HEK293 (cell line): Measurements from ENCODE around the gene SCN3A.

ENCODE experiments used
- CTCF ChIA-PET: fragments of 350-600 bp; formaldehyde crosslinking; extraction: SDS; loops from one replicate; lab custom pipeline; 2021; ENCODE audit warnings: antibody characterized with exemption; lab: Yijun Ruan, JAX
- POLR2A ChIA-PET: fragments of 300-600 bp; formaldehyde crosslinking; extraction: SDS; loops from one replicate; lab custom pipeline; 2020; ENCODE audit warnings: antibody characterized with exemption, inconsistent platforms; lab: Yijun Ruan, JAX
- H3K27ac ChIP-seq: fragments of 200-500 bp; sonication (Bioruptor generic); 2 replicates; pipeline ENCODE4 v1.5.1; 2014; ENCODE audit warnings: low read depth, low read length, control low read depth, inconsistent platforms; ENCODE audit errors: extremely low read depth
- H3K36me3 ChIP-seq, 2 experiments: fragments of 200-500 bp in 1 of 2; sonication (Bioruptor generic) in 1 of 2; 1 replicate in 1 of 2; 2 replicates in 1 of 2; pipeline ENCODE4 v1.5.1; 2014 to 2017; ENCODE audit warnings: inconsistent platforms in 2 of 2, low read length in 2 of 2; ENCODE audit not compliant: control insufficient read depth in 2 of 2, insufficient read depth in 1 of 2
- H3K4me1 ChIP-seq: fragments of 200-500 bp; sonication (Bioruptor generic); 2 replicates; pipeline ENCODE4 v1.5.1; 2014; ENCODE audit warnings: mild to moderate bottlenecking, low read length, inconsistent platforms; ENCODE audit not compliant: control insufficient read depth, insufficient read depth
- H3K4me3 ChIP-seq: 2 replicates; pipeline ENCODE4 v1.5.1; 2011; ENCODE audit warnings: low read depth, mild to moderate bottlenecking, control low read depth, low read length, moderate library complexity
- H3K9me3 ChIP-seq: fragments of 200-500 bp; sonication (Bioruptor generic); 2 replicates; pipeline ENCODE4 v1.5.1; 2014; ENCODE audit warnings: low read depth, low read length, inconsistent platforms; ENCODE audit not compliant: control insufficient read depth, insufficient read depth
- CTCF ChIP-seq: fragments of 450-650 bp; formaldehyde crosslinking; IDR thresholded peaks from 2 replicates; pipeline ENCODE4 v1.5.1; 2016; ENCODE audit warnings: missing biosample characterization, missing genetic modification characterization
- KLF10 ChIP-seq: fragments of 450-650 bp; IDR thresholded peaks from 2 replicates; pipeline ENCODE4 v1.5.1; 2018; ENCODE audit warnings: missing biosample characterization, mild to moderate bottlenecking, missing genetic modification characterization
- MEIS1 ChIP-seq: sonication (generic); formaldehyde crosslinking; IDR thresholded peaks from 2 replicates; pipeline ENCODE4 v1.8.1; 2022; ENCODE audit warnings: missing genetic modification reagents, mild to moderate bottlenecking, borderline replicate concordance
- PBX3 ChIP-seq: sonication (generic); formaldehyde crosslinking; IDR thresholded peaks from 2 replicates; pipeline ENCODE4 v1.8.1; 2022; ENCODE audit warnings: mild to moderate bottlenecking, moderate library complexity, missing genetic modification reagents
- YY1 ChIP-seq: fragments of 450-650 bp; formaldehyde crosslinking; IDR thresholded peaks from 2 replicates; pipeline ENCODE4 v1.5.1; 2018; ENCODE audit warnings: missing biosample characterization, missing genetic modification characterization
- YY2 ChIP-seq: fragments of 450-650 bp; formaldehyde crosslinking; IDR thresholded peaks from 2 replicates; pipeline ENCODE4 v1.5.1; 2016; ENCODE audit warnings: missing biosample characterization, missing genetic modification characterization
- ZBTB1 ChIP-seq: fragments of 450-650 bp; formaldehyde crosslinking; IDR thresholded peaks from 2 replicates; pipeline ENCODE4 v1.5.1; 2016; ENCODE audit warnings: missing biosample characterization, missing genetic modification characterization
- ZBTB49 ChIP-seq: fragments of 450-650 bp; formaldehyde crosslinking; IDR thresholded peaks from 2 replicates; pipeline ENCODE4 v1.5.1; 2016; ENCODE audit warnings: missing biosample characterization, missing genetic modification characterization, low read depth
- ZFHX2 ChIP-seq: fragments of 450-650 bp; formaldehyde crosslinking; conservative IDR thresholded peaks from 2 replicates; pipeline ENCODE4 v1.5.1; 2016; ENCODE audit warnings: missing biosample characterization, missing genetic modification characterization
- ZNF114 ChIP-seq: fragments of 450-650 bp; formaldehyde crosslinking; IDR thresholded peaks from 2 replicates; pipeline ENCODE4 v1.5.0; 2017; ENCODE audit warnings: missing biosample characterization, missing genetic modification characterization
- ZNF121 ChIP-seq: fragments of 450-650 bp; formaldehyde crosslinking; IDR thresholded peaks from 2 replicates; pipeline ENCODE4 v1.5.1; 2016; ENCODE audit warnings: missing biosample characterization, missing genetic modification characterization
- ZNF138 ChIP-seq: fragments of 450-650 bp; formaldehyde crosslinking; IDR thresholded peaks from 2 replicates; pipeline ENCODE4 v1.5.1; 2016; ENCODE audit warnings: missing biosample characterization, missing genetic modification characterization, borderline replicate concordance
- ZNF155 ChIP-seq: fragments of 450-650 bp; formaldehyde crosslinking; IDR thresholded peaks from 2 replicates; pipeline ENCODE4 v1.5.1; 2016; ENCODE audit warnings: missing biosample characterization, missing genetic modification characterization
- ZNF266 ChIP-seq: fragments of 450-650 bp; formaldehyde crosslinking; IDR thresholded peaks from 2 replicates; pipeline ENCODE4 v1.5.1; 2016; ENCODE audit warnings: missing biosample characterization, missing genetic modification characterization, low read depth
- ZNF341 ChIP-seq: fragments of 450-650 bp; formaldehyde crosslinking; IDR thresholded peaks from 2 replicates; pipeline ENCODE4; 2016; ENCODE audit warnings: low read depth, missing biosample characterization, missing genetic modification characterization
- ZNF366 ChIP-seq: fragments of 450-650 bp; formaldehyde crosslinking; conservative IDR thresholded peaks from 2 replicates; pipeline ENCODE4 v1.5.1; 2016; ENCODE audit warnings: missing biosample characterization, missing genetic modification characterization
- ZNF544 ChIP-seq: fragments of 450-650 bp; formaldehyde crosslinking; IDR thresholded peaks from 2 replicates; pipeline ENCODE4 v1.5.0; 2017; ENCODE audit warnings: missing biosample characterization, missing genetic modification characterization
- ZNF549 ChIP-seq: fragments of 450-650 bp; IDR thresholded peaks from 2 replicates; pipeline ENCODE4 v1.5.1; 2018; ENCODE audit warnings: missing biosample characterization, missing genetic modification characterization, mild to moderate bottlenecking, inconsistent platforms, moderate library complexity
- ZNF610 ChIP-seq: fragments of 450-650 bp; formaldehyde crosslinking; IDR thresholded peaks from 2 replicates; pipeline ENCODE4 v1.5.1; 2016; ENCODE audit warnings: missing biosample characterization, missing genetic modification characterization, borderline replicate concordance
- ZNF791 ChIP-seq: fragments of 450-650 bp; formaldehyde crosslinking; IDR thresholded peaks from 2 replicates; pipeline ENCODE4 v1.5.1; 2016; ENCODE audit warnings: missing biosample characterization, missing genetic modification characterization
- ZNF830 ChIP-seq: fragments of 450-650 bp; IDR thresholded peaks from 2 replicates; pipeline ENCODE4 v1.5.0; 2018; ENCODE audit warnings: missing biosample characterization, missing genetic modification characterization, low read depth, mild to moderate bottlenecking, moderate library complexity

SCN3A gene

GRCh38 chr2:165113414-165113813 lies 90.4 kb downstream of the SCN3A start:
- no peaks in the 10 kb centered on the region for H3K36me3 ChIP-seq
- no peak for TF ChIP-seq MEIS1 (CRISPR knock-in tag)
- no peak for TF ChIP-seq ZNF791 (tag by site-specific recombination)
- TF ChIP-seq ZNF121 (tag by site-specific recombination): no peak
- TF ChIP-seq ZNF266 (tag by site-specific recombination): no peak
- TF ChIP-seq ZFHX2 (tag by site-specific recombination): no peak
- TF ChIP-seq ZNF549: no peak
- no peak for TF ChIP-seq ZNF610
- no peak for TF ChIP-seq YY1 (tag by site-specific recombination)
- TF ChIP-seq ZBTB49 (tag by site-specific recombination): no peak
- no peak for TF ChIP-seq KLF10 (tag by site-specific recombination)
- TF ChIP-seq ZNF114: no peak
- ChIA-PET CTCF (interaction anchor here (0.9 to 2.1 kb wide), 3 partner anchors 90 to 127 kb away, joined by 3 to 9 read pairs (median 4); partner anchors contain the start of gene SCN3A), POLR2A (no interaction called here)
- no peak overlapping the region for H3K4me3 ChIP-seq
- H3K27ac ChIP-seq: no peak overlapping the region
- peaks cover 5% of the 10 kb centered on the region; the same call in 1 of the 2 replicates for H3K4me1 ChIP-seq
- H3K9me3 ChIP-seq: no peaks in the 10 kb centered on the region

- H3K4me3 ChIP-seq: no peak overlapping the region
- H3K4me1 ChIP-seq: peaks cover 5% of the 10 kb centered on the region; the same call in 1 of the 2 replicates
- no peak overlapping the region for H3K27ac ChIP-seq
- no peak for TF ChIP-seq CTCF
- no peak for TF ChIP-seq ZNF121 (tag by site-specific recombination)
- TF ChIP-seq ZNF341: no peak
- TF ChIP-seq ZNF830 (tag by site-specific recombination): no peak
- no peak for TF ChIP-seq ZNF114
- TF ChIP-seq KLF10 (tag by site-specific recombination): no peak
- no peak for TF ChIP-seq ZNF155 (tag by site-specific recombination)
- TF ChIP-seq ZBTB1: no peak
- no peak for TF ChIP-seq YY2 (tag by site-specific recombination)
- TF ChIP-seq ZNF366: no peak
- no peak for TF ChIP-seq ZNF138 (tag by site-specific recombination)
- no peak for TF ChIP-seq ZNF544
- TF ChIP-seq PBX3 (CRISPR knock-in tag): no peak
- POLR2A ChIA-PET: no interaction called here
- H3K36me3 ChIP-seq: no peaks in the 10 kb centered on the region
- CTCF ChIA-PET: interaction anchor here (0.6 to 0.8 kb wide), 2 partner anchors 96 to 584 kb away, joined by 3 read pairs; no protein-coding TSS in a partner anchor
- H3K9me3 ChIP-seq: no peaks in the 10 kb centered on the region
Observed at GRCh38 chr2:165112789-165113188, 91.1 kb downstream of the SCN3A start.
